ENCODE data around the gene SEZ6. TPM values are rescaled to one million over a fixed set of nuclear protein-coding genes. Genes with fewer than 3 reads are reported as not detected.

Gene SEZ6
- total RNA-seq, 1 donor from 2014 or later = not detected

DNA sequence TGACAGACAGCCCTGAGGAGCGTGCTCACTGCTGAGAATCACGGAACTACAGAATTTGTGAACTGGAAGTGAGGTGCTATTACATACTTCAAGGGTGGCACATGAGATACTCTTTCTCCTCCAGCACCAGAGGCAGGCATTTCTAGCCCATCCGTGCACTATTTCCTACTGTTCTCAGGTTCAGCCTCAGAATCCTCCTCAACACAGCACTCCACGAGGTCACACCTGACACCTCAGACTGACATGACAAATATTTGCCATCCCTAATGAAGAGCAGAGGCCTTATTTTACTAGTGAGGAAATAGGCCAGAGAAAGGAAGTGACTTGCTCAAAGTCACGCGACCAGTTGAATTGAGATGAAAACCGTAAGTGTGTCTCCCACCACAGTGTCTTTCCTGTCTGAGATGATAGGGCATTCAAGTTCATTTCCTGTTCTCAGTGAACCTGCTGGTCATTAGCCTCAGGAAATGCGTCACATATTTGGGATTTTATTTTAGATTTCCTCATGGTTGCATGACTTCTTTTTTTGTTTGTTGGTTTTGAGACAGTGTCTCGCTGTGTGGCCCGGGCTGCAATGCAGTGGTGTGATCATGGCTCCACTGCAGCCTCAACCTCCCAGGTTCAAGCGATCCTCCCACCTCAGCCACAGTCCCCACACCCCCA lies 23.6 kb downstream of the SEZ6 start:
- H3K27me3 Mint-ChIP-seq (ENCODE audit: unreplicated experiment) = peaks cover 7% of the 10 kb centered on the region
- DNase-seq (ENCODE audit: extremely low spot score, unreplicated experiment) = no peak

GRCh38 chr17:28978356-28978964 lies 27.4 kb downstream of the SEZ6 start:
- no peak overlapping the region for H3K27ac Mint-ChIP-seq (ENCODE audit: unreplicated experiment)
- TF ChIP-seq, protein P1, sequence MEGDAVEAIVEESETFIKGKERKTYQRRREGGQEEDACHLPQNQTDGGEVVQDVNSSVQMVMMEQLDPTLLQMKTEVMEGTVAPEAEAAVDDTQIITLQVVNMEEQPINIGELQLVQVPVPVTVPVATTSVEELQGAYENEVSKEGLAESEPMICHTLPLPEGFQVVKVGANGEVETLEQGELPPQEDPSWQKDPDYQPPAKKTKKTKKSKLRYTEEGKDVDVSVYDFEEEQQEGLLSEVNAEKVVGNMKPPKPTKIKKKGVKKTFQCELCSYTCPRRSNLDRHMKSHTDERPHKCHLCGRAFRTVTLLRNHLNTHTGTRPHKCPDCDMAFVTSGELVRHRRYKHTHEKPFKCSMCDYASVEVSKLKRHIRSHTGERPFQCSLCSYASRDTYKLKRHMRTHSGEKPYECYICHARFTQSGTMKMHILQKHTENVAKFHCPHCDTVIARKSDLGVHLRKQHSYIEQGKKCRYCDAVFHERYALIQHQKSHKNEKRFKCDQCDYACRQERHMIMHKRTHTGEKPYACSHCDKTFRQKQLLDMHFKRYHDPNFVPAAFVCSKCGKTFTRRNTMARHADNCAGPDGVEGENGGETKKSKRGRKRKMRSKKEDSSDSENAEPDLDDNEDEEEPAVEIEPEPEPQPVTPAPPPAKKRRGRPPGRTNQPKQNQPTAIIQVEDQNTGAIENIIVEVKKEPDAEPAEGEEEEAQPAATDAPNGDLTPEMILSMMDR (IDR thresholded peaks at IDR 0.05) = no peak
- no peak overlapping the region for H3K4me3 Mint-ChIP-seq (ENCODE audit: unreplicated experiment)
- H3K9me3 Mint-ChIP-seq (ENCODE audit: unreplicated experiment) = no peaks in the 10 kb centered on the region
- peaks cover 19% of the 10 kb centered on the region for H3K4me1 Mint-ChIP-seq (ENCODE audit: unreplicated experiment)
- H3K36me3 Mint-ChIP-seq (ENCODE audit: unreplicated experiment) = no peaks in the 10 kb centered on the region
- DNase-seq (ENCODE audit: extremely low spot score, unreplicated experiment) = no peak
- peaks cover 7% of the 10 kb centered on the region for H3K27me3 Mint-ChIP-seq (ENCODE audit: unreplicated experiment)

More for the DNA sequence above, 23.6 kb downstream of the SEZ6 start:
- Mint-ChIP-seq H3K4me1 (ENCODE audit: unreplicated experiment) (peaks cover 9% of the 10 kb centered on the region), H3K27ac (ENCODE audit: unreplicated experiment) (no peak overlapping the region), H3K36me3 (ENCODE audit: unreplicated experiment) (no peaks in the 10 kb centered on the region), H3K9me3 (ENCODE audit: unreplicated experiment) (no peaks in the 10 kb centered on the region), H3K4me3 (ENCODE audit: unreplicated experiment) (no peak overlapping the region)
- TF ChIP-seq, protein P1 (IDR thresholded peaks at IDR 0.05) = no peak

- Mint-ChIP-seq H3K36me3 (ENCODE audit: unreplicated experiment) (no peaks in the 10 kb centered on the region), H3K4me3 (ENCODE audit: unreplicated experiment) (no peak overlapping the region), H3K27me3 (ENCODE audit: unreplicated experiment) (peaks cover 7% of the 10 kb centered on the region), H3K9me3 (ENCODE audit: unreplicated experiment) (no peaks in the 10 kb centered on the region), H3K4me1 (ENCODE audit: unreplicated experiment) (peaks cover 24% of the 10 kb centered on the region), H3K27ac (ENCODE audit: unreplicated experiment) (no peak overlapping the region)
- TF ChIP-seq, protein P1 (IDR thresholded peaks at IDR 0.05) = no peak
- DNase-seq (ENCODE audit: extremely low spot score, unreplicated experiment) = no peak
These were observed 28.0 kb downstream of the SEZ6 start for GRCh38 chr17:28977659-28978355.

DNA sequence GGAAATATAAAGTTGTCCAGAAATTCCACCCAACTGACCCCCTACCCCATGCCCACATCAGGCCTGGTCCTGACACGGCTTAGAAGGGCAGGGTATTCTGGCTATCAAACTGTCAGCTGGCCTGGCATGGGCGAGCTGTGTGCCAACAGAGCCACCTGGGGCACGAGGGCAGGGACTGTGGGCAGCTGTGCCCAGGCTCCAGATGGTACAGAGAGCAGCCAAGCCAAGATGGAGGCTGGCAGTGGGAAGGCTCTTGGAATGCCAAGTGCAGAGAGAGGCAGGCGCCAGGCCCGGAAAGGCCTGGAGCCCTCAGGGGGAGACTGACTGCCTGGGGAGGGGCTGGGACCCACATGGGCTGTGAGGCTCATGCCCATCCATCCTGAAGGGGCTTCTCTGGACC lies 30.2 kb downstream of the SEZ6 start:
- Mint-ChIP-seq H3K9me3 (ENCODE audit: unreplicated experiment) (no peaks in the 10 kb centered on the region), H3K27ac (ENCODE audit: unreplicated experiment) (no peak overlapping the region), H3K4me3 (ENCODE audit: unreplicated experiment) (no peak overlapping the region), H3K36me3 (ENCODE audit: unreplicated experiment) (no peaks in the 10 kb centered on the region), H3K27me3 (ENCODE audit: unreplicated experiment) (peaks cover 7% of the 10 kb centered on the region), H3K4me1 (ENCODE audit: unreplicated experiment) (peaks cover 30% of the 10 kb centered on the region)
- DNase-seq (ENCODE audit: extremely low spot score, unreplicated experiment) = no peak
- TF ChIP-seq, protein P1 (IDR thresholded peaks at IDR 0.05) = no peak

GRCh38 chr17:28975031-28975430 lies 30.8 kb downstream of the SEZ6 start:
- Mint-ChIP-seq H3K36me3 (ENCODE audit: unreplicated experiment) (no peaks in the 10 kb centered on the region), H3K4me3 (ENCODE audit: unreplicated experiment) (no peak overlapping the region), H3K27me3 (ENCODE audit: unreplicated experiment) (peaks cover 7% of the 10 kb centered on the region), H3K4me1 (ENCODE audit: unreplicated experiment) (peaks cover 37% of the 10 kb centered on the region), H3K9me3 (ENCODE audit: unreplicated experiment) (no peaks in the 10 kb centered on the region), H3K27ac (ENCODE audit: unreplicated experiment) (no peak overlapping the region)
- DNase-seq (ENCODE audit: extremely low spot score, unreplicated experiment) = no peak
- TF ChIP-seq, protein P1 (IDR thresholded peaks at IDR 0.05) = no peak
